GM18511 (cell line): ENCODE data around the gene PCTP.
A peak's percentile ranks its signal among the peaks of the same experiment; 100 is the strongest.

Experiments
- ATAC-seq: cut with Tn5 transposase; IDR thresholded peaks from one replicate; pipeline ENCODE4 v1.9.1; 2021; ENCODE audit warnings: mild to moderate bottlenecking, moderate library complexity; ENCODE audit not compliant: unreplicated experiment

Gene PCTP

DNA sequence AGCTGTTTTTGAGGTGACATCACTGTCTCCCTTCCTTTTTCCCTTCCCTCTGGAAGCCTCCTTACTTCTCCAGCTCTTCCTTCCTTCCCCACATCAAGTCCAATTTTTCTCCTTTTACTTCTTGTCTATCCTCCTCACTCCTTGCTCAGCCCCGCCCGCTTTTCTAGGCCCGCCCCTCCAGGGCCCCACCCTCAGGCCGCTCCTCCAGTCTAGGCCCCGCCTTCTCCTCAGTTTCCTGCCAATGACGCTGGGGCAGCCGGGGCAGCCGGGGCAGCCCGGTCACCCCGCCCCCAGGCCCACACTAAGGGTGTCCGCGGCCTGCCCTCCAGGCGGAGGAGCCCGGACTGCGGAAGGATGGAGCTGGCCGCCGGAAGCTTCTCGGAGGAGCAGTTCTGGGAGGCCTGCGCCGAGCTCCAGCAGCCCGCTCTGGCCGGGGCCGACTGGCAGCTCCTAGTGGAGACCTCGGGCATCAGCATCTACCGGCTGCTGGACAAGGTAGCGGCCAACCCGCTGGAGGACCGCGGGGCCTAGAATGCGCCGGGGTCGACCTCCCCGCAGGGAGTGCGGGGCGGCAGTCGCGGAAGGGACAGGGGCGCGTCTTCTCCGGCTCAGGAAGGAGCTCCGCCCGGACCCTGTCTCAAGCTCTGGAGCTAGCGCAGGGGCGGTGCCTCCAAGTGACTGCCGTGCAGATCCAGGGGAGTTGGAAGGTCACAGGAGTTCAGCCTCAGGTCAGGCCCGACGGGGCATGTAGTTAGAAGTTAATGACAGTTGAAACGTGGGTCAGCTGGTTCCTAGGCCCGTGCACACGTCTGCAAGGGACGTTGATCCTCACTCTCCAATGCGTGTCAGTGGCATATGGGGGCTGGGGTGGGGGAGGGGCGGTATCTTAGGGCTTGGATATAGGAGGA lies at the start of gene PCTP:
PCTP (plus strand) TSS at position 302 of the 908 bp plus-strand sequence; CDS start at position 355, 53 bp downstream.
- ATAC-seq = peak; percentile 98

DNA sequence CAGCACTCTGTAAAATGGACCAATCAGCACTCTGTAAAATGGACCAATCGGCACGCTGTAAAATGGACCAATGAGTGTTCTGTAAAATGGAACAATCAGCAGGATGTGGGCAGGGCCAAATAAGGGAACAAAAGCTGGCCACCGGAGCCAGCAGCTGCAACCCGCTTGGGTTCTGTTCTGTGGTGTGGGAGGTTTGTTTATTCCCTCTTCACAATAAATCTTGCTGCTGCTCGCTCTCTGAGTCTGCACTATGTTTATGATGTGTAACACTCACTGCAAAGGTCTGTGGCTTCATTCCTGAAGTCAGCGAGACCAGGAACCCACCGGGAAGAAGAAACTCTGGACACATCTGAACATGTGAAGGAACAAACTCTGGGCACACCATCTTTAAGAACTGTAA lies 48.7 kb upstream of the PCTP start:
- no peak for ATAC-seq

DNA sequence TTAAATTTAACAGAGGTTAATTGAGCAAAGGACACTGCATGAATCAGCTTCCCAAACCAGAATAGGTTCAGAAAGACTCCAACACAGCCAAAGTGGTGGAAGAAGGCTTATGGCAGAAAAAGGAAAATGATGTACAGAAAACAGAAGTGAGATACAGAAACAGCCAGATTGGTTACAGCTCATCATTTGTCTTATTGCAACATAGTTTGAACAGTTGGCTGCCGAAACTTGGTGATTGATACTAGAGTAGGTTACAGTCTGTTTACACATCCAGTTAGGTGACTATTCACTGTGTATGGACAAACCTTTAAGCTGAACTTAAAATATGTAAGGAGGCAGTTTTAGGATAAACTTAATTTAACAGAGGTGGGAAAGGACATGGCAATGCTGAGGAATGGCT lies 46.5 kb upstream of the PCTP start:
- ATAC-seq = no peak

DNA sequence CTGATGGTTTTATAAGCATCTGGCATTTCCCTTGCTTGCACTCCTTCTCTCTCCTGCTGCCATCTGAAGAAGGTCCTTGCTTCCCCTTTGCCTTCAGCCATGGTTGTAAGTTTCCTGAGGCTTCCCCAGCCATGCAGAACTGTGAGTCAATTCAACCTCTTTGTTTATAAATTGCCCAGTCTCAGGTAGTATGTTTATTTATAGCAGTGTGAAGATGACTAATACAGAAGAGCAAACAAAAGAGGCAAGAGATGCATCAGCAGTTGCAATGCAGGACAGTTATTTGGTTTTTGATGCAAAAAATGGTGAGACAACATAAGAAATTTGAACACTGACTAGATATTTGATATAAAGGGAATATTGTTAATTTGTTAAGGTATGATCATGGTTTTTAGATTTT lies 45.0 kb upstream of the PCTP start:
- ATAC-seq = peak; percentile 76

DNA sequence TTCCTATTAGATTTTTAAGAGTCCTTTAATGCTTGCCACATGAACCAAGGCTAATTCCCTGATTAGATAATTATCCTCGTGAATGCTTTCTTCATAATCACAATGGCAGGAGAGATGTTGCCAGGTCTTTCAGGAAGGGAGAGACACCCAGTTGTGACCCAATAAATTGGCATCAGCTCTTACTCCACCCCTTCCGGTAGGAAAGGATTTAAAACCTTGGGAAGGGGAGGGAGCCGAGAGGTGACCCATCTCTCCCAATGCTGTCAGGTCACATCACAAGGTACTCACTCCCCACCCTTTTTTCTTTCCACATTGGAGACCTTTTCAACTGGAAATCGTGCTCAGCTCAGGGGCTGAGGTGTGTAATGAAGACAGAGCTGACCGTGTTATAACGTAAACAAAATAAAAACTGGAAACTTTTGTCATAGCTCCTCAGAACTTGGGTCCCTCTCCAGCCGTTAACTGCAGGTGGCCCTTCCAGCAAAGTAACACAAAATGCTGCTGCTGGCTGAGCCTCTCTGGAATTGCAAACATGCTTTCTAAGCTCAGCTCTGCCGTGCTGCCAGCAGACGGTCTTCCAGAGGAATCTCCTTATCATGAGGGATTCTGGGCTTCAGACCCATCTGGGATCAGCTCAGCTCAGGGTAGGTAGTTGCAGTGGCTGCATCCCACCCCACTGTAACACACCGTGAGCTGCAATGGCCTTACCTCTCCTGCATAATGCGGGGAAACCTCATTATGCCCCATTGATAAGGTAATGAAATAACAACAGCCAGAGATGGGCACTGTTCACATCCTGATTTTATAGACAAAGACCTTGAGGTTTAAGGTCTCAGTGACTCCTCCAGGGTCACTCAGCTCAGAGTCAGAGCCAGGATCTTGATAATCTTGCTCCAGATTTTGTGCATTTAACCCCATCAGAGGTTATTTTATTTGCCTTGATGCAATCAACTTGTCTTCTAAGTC lies 43.8 kb upstream of the PCTP start:
- no peak for ATAC-seq

DNA sequence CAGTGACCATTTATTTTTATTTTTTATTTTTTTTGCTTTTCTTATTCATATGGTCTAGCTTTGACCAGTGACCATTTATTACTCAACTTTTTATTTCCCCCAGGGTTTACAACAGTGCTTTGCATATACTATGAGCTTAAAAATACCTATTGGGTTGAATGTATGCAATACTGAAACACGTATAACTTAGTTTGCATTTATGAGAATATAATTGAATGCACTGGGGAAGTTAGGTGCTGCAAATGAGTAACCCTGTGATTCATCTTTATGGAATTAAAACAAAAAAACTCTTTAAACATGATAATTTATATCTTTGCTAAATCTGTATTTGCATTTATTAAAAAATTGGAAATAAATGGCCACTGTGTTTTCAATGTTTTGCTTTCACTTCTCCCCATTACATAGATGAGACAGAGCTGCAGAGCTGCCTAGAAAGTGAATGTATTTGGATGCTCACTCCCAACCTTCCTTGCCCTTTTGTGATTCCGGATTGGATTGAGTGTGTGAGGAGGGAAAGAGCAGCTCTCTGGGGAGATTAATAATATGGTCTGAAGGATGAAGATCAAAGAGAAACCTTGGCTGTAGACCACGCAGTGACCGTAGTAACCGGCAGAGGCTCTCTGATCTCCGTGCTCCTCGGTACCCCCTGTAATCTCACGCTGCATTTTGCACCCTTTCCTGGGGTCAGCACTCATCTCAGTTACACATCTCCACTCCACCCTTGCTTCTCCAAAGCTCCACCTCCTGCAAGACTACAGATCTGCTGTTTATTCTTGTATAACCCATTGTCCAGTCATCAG lies 42.5 kb upstream of the PCTP start:
- ATAC-seq = no peak

DNA sequence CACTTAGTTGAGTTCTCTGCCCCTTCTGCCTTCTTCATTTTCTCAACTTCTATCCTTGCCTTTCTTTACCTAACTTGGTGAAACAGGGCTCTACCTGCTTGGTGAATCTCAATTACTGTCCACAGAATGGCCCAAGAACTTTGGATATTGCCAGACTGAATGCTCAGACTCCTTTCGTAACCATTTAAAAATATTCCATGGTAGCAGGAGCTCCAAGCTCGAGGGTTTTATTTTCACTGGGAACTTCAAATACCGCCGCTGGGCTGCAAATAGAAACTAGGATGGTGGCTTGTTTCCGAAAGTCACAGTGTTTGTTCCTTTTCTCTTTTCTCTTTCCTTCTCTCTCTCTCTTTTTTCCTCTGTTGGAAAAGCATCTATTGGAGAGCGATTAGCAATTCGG lies 41.4 kb upstream of the PCTP start:
- ATAC-seq = no peak

DNA sequence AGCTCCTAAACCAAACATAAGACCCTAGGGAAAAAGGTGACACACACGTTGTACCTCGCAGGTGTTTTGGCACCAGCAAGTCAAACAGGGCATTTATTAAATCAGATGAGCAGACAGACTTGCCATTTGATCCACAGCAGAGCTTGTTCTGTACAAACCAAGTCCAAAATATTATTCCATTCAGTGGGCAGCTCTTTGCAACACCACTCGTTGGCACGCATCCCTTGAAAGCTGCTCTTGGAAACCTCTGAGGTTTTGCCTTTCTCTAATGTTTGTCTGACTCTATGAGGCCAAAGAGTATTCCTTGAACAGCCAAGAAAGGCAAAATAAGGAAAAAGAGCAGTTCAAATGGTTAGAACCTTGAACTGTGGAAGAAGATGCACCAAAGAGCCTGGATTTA lies 40.9 kb upstream of the PCTP start:
- no peak for ATAC-seq

DNA sequence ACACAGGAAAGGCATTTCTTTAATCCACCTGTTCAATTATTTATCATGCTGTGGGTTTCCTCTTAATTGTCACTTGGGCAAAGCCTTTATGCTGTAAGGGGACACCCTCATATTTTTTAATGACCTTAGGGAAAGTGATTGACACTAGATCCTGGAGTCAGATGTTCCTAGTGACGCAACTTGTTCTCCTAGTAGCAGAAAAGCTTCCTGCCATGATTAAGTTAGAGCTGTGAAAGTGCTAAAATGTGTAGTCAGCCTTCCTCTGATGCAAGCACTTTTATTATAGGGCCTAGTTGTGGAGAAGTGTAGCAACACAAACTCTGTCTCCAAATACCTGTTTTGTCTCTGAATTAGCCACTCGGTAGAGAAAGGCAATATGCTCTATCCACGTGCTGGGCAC lies 40.4 kb upstream of the PCTP start:
- ATAC-seq = no peak

DNA sequence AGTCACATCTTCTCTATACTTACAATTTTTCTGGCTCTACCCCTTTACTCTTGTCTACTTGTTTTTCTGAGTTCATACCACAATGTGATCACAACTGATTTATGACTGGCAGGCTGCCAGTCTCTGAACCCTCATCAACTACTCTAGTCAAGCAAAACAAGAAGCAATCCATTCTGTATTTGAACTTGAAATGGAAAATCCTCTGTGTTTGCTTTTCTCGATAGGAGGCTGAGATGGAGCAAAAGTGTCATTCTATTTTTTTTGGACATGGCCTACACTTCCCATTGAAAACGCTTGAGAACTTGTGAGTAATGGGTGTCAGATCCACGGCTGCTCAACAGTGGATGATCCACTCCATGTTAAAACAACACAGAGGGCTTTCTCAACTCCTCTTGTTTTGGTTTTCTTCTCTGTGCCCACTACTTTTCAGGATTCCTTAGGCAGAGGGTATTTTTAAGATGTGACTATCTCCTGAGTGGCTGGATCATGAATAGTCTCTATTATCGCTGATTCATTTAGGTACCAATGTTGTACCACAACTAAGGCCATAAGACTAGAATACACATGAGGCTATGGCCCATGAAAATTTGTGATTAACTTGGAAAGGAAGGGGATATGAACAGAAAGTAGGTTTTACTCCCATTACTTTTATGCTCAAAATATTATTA lies 39.9 kb upstream of the PCTP start:
- no peak for ATAC-seq

DNA sequence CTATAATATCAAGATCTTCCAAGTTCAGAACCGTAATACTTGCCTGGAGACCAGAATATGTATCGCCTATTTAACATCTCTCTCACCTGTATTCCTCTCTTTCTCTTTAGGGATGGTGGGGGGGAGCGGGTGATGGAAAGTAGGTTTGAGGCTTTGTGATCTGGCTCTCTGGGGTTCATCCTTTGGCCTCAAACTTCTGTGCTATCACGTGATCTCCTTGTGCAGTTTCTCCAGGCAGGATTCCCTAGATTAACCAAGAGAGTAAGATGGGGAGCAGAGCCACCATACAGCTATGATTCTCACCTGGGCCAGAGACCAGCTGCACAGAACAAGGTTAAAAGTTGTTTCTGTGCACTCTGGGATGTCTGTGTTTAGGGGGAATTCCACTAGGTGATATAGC lies 33.4 kb upstream of the PCTP start:
- ATAC-seq = no peak

DNA sequence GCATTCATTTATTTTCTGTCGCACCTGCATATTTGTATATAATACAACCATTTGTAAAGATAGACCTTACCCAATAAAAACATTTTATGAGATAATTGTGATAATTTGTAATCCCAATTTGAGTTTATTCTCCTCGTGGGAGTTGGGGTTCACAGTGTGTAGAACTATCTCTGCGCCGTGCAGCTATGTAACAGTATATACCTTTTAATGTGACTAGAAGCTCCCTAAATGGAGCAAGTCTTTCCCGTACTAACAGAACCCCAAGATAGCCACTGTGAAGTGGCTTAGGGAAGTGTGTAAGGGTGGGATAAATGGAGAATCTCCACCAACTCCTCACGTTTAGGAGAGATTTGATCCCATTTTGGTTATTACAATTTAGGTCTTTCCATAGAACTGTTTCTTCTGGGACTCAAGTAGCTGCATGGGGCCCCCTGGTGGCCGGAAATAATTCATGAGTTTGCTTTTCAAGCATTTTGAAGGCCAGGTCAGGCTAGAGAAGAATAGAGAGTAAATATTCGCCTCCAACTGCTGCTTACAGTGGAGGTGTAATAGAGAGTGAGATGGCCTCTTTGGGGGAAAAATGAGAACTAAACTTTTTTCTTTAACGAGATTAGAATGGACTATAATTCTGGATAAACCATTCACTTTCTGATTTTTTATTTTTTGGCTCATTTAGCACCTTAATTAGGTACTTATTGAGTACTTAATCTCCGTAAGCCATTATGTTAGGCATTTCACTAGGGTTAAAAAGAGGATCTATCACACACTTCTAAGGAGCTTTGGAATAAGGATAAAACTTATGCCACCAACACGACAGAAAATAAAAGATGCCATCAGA lies 32.7 kb upstream of the PCTP start:
- peak; percentile 72 for ATAC-seq

DNA sequence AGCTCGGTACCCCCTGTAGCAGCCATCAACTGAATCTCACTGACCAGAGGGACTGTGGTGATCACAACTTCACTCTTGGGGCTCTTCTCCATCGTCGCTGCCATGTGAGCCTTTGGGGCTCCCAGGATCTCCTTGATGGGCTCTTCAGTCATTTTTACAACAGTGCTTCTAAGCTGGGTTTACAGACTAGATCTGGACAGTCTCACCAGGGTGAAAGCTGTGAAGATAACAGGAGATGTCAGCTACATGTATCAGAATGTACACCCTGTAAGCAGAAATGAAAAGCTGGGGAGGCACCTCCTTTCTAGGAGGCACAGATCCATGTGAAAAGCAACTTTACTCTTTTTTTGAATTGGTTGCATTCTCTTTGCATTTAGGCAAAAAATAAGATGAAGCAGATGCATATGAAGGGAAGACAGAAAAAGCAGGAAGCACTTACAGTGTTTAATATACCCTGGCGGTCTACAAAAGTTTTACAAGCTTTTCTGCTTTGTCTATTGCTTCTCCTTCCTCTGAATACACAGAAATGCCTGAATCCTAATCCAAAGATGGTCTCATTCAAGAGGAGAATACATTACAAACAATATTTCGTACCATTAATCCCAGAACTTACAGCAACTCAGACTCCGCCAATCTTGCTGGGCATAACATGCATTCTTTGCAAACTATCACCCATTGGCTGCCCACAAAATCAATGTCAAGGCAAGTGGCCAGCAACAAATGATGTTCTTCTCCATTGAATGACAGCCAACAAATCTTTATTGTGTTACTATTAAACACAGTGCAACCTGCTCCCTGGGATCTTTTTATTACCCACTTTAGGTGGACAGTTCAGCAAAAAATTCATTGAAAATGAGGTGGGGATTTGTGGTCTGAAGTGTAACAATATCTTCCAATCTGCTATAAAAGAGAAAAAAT lies 29.7 kb upstream of the PCTP start:
- ATAC-seq = no peak

DNA sequence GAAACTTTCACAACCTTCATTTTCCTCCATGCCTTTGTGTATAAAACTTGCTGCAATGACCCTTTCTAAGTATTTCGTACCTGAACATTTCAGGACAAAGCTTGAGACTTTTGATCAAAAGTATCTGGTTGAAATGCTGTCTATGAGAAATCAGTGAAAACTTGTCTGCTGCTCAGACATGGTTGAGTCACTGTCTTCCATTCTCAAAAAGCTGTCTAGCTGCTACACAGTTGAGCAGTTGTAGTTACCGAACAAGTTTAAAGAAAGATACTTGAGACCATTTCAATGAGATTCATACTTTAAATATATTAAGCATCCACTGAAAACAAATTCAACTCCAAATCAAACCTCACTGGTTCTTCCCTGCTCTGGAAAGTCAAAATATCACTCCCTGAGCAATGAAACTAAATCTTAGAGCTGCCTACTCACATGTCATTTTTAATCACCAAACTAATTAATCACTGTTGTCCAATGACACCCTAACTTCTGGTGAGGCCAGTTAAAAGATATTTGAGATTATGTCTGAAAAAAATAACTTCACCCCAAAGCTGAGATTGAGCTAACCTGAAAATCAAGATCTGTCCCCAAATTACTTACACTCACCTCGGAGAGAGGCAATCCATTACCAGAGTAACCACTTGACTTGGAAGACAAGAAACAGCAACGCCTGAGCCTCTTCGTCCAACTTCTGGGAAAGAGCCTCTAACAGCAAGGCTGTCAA lies 28.7 kb upstream of the PCTP start:
- ATAC-seq = no peak

DNA sequence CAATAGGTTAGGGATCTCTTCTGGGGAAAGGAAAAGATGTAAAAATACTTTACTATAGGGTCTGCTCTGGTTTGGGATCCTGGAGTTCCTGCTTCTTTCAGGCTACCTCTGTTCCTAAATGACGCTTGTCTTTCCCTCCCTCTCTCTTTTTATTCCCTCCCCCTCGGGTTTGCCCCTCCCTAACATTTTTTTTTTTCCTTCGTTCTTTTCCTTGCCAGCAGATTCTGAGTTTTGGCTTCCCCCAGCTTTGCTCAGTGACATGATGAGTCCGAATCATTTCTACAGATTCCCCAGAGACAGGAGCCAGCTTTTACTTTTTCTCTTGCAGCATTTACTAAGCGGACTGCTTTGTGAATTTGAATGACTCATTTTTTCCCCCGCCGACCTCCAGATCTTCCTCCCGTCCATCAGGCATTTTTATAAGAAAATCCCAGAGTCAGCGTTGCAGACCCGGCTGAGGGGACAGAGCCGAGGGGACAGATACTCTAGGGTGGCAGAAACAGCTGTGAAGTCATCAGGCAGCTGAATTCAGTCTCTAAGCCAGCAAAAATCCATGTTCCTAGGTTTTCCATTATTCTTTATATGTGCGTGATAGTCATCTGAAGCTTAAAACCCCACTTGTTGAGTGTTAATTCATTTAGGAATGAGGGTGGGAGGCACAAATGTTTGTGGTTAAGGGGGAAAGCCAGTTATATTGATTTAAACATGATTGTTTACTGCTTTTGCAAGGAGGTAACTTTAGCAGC lies 27.9 kb upstream of the PCTP start, which contains the start of gene TMEM100:
TMEM100 (minus strand) TSS at position 123 of the 746 bp plus-strand sequence. CDS start 1,794 bp downstream, outside the sequence.
- ATAC-seq = no peak

DNA sequence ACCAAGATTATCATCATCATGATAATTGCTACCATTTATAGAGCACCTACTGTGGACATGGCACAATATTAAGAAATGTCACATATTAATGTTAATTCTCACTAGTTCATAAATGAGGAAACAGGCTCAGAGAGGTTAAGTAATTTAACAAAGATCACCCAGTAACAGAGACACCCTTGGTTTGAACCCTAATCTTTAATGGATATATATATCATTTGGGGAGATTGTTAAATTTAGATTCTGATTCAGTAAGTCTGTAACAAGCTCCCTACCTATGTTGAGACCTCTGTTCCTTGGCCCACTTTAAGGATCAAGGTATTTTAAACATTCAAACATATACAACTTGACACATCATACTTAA lies 27.4 kb upstream of the PCTP start:
- ATAC-seq = no peak

DNA sequence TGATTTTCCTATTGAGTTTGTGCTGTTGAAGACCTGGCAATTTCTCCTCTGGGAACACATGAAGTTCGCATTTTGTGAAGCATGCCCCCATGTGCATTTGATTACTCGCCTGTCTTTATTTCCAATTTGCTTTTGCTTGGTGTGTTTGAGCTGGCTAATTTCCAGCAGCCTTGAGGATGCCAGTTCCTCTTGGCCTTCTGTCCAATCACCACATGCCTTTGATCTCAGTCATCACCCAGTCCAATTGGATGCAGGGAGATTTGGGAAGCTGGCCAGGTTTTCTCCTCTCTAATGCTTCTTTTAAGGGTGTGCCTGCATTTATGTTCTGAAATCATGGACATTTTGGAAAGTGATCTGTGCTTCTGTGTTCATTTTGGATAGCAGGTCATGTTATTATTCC lies 24.4 kb upstream of the PCTP start:
- no peak for ATAC-seq
